ENCODE measurements around the gene HHAT.

Gene HHAT

DNA sequence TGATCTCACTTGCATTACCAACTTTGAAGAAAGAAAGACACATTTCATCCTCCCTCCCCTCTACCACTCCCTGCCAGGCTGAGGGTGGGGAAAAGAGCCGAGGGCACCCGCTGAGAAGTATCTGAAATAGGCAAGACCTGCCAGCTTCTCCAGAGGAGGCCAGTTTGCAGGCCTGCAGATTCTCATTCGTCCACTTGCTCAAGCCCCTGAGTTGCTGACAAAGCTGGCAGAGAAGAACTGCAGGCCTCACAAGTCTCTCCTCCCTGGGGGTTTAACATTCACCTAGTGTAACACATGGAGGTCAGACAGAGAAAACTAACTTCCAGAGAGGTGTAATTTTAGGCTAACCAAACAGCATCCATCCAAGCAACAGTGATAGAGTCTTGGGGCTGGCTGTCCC, 376.4 kb downstream of the HHAT start:
- no peak overlapping the region for H3K4me3 ChIP-seq (ENCODE audit: low read depth, low read length)
- CTCF ChIA-PET, result interaction anchor here (0.8 kb wide), 1 partner anchor 429 kb away, joined by 4 read pairs; the partner anchor contains the start of gene KCNH1
- TF ChIP-seq CTCF (IDR thresholded peaks at IDR 0.05; ENCODE audit: insufficient read depth, low read length, missing control alignments), result no peak
- POLR2A ChIA-PET, result no interaction called here
- DNase-seq (ENCODE audit: low read depth, low spot score), result no peak

DNA sequence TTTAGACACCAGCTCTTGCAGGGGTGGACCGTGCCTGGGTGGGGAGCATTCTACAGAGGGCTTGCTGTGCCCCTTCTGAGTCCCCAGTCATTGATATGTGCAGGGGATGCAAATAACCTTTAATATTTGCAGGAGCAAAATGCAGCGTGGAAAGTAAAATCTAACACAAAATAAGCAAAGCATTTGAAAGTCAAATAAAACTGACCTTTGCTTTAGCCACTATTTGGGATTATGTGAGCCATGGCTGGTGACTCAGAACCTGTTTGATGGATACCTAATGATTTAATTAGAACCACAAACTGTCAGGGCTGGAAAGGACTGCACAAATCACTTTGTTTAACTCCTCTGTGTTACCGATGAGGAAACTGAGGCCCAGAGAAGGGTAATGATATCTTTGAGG, 377.5 kb downstream of the HHAT start:
- CTCF ChIA-PET, result no interaction called here
- DNase-seq (ENCODE audit: low read depth, low spot score), result no peak
- POLR2A ChIA-PET, result no interaction called here
- H3K4me3 ChIP-seq (ENCODE audit: low read depth, low read length), result no peak overlapping the region
- no peak for TF ChIP-seq CTCF (IDR thresholded peaks at IDR 0.05; ENCODE audit: insufficient read depth, low read length, missing control alignments)

- no peak for TF ChIP-seq CTCF (IDR thresholded peaks at IDR 0.05; ENCODE audit: insufficient read depth, low read length, missing control alignments)
- CTCF ChIA-PET, result no interaction called here
- POLR2A ChIA-PET, result no interaction called here
- no peak for DNase-seq (ENCODE audit: low read depth, low spot score)
- no peak overlapping the region for H3K4me3 ChIP-seq (ENCODE audit: low read depth, low read length)
Observed at GRCh38 chr1:210707300-210708240, 378.9 kb downstream of the HHAT start.

GRCh38 chr1:210709701-210710100, 381.0 kb downstream of the HHAT start:
- no peak for DNase-seq (ENCODE audit: low read depth, low spot score)
- H3K4me3 ChIP-seq (ENCODE audit: low read depth, low read length), result no peak overlapping the region
- ChIA-PET POLR2A (no interaction called here), CTCF (interaction anchor here (0.7 to 1.1 kb wide), 2 partner anchors 13 to 303 kb away, joined by 3 read pairs; no protein-coding TSS in a partner anchor)
- TF ChIP-seq CTCF (IDR thresholded peaks at IDR 0.05; ENCODE audit: insufficient read depth, low read length, missing control alignments), result no peak

- H3K4me3 ChIP-seq (ENCODE audit: low read depth, low read length), result no peak overlapping the region
- POLR2A ChIA-PET, result no interaction called here
- no peak for TF ChIP-seq CTCF (IDR thresholded peaks at IDR 0.05; ENCODE audit: insufficient read depth, low read length, missing control alignments)
- no peak for DNase-seq (ENCODE audit: low read depth, low spot score)
- CTCF ChIA-PET, result interaction anchor here (1.0 kb wide), 1 partner anchor 422 kb away, joined by 3 read pairs; the partner anchor contains the start of gene KCNH1
Observed at GRCh38 chr1:210711825-210712612, 383.3 kb downstream of the HHAT start.

DNA sequence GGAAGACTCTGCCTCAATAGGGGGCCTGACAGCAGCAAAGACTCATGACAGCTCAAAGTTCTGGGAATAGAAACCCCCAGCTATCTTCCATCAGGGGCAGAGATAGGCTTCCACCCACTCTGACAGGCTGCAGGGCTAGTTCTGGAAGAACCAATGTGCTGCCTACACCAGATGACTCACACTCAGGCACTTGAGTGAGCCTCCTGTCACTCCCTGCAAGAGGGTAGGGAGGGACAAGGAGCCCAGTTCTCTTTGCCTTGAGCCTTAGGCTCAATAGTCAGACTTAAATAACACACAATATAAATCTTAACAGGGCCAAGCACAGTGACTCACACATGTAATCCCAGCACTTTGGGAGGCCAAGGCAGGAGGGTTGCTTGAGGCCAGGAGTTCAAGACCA, 386.4 kb downstream of the HHAT start:
- no peak for DNase-seq (ENCODE audit: low read depth, low spot score)
- no peak overlapping the region for H3K4me3 ChIP-seq (ENCODE audit: low read depth, low read length)
- TF ChIP-seq CTCF (IDR thresholded peaks at IDR 0.05; ENCODE audit: insufficient read depth, low read length, missing control alignments), result no peak
- ChIA-PET POLR2A (interaction anchor here (0.5 kb wide), 1 partner anchor 118 kb away, joined by 3 read pairs; no protein-coding TSS in a partner anchor), CTCF (interaction anchor here (0.8 kb wide), 1 partner anchor 266 kb away, joined by 5 read pairs; no protein-coding TSS in a partner anchor)

Measured in AG04449 (cell line).